ENCODE data around the gene OR52W1.

OR52W1 gene

DNA sequence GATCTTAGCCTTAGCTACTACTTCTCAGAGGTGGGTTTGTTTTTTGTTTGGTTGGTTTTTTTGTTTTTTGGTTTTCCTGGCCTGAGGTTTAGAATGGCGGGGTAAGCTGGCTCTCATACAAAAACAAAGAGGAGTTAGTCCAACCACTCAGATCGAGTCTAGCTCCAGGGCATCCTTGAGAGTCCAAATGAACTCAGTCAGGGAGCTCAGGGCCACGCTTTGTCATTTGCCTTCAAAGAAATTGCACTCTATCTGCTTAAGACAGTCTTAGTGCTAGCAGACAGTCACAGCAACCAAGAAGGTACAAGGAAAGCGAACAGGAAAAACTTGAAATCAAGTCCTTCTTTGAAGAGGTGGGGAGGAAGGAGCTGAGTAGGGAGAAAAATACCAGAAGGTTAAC lies 17.5 kb downstream of the OR52W1 start:
- Histone ChIP-seq H4K12ac (ENCODE audit: low read depth, low read length) (no peak overlapping the region), H3K14ac (ENCODE audit: low read length) (no peak overlapping the region), H3K23ac (ENCODE audit: low read length) (no peak overlapping the region), H3K9me3 (ENCODE audit: insufficient read depth, low read depth, low read length) (no peaks in the 10 kb centered on the region), H2AFZ (ENCODE audit: insufficient read depth, low read length, poor library complexity) (no peak overlapping the region), H2BK120ac (ENCODE audit: insufficient read depth, low read length, poor library complexity) (no peak overlapping the region), H3K4me3 (ENCODE audit: low read depth, low read length) (no peak overlapping the region), H2BK5ac (ENCODE audit: low read depth, low read length, poor library complexity) (no peak overlapping the region), H4K8ac (ENCODE audit: low read depth, low read length) (no peak overlapping the region), H2AK5ac (ENCODE audit: low read length) (no peak overlapping the region), H3K27me3 (ENCODE audit: insufficient read depth, low read length) (no peaks in the 10 kb centered on the region), H3K9ac (ENCODE audit: low read length) (no peak overlapping the region), H3K18ac (ENCODE audit: low read length) (no peak overlapping the region), H3K4me2 (ENCODE audit: low read length) (no peak overlapping the region), H3K79me1 (ENCODE audit: low read length) (peaks cover 4% of the 10 kb centered on the region), H2BK12ac (ENCODE audit: low read length) (no peak overlapping the region), H3K4ac (ENCODE audit: low read depth, low read length) (no peak overlapping the region), H3K36me3 (ENCODE audit: control insufficient read depth in 1 of 2, insufficient read depth in 2 of 2, low read length in 2 of 2) (peaks cover 25 to 38% of the 10 kb centered on the region in 2 experiments), H3K27ac (ENCODE audit: low read depth, low read length) (peak overlapping the region; percentile 36), H3K79me2 (ENCODE audit: control insufficient read depth, insufficient read depth, low read length, poor library complexity) (no peaks in the 10 kb centered on the region), H3K4me1 (ENCODE audit: control insufficient read depth in 1 of 2, insufficient read depth in 2 of 2, low read length in 2 of 2) (peaks cover 11 to 12% of the 10 kb centered on the region in 2 experiments), H4K91ac (ENCODE audit: low read depth, low read length) (no peak overlapping the region)
- no peak for DNase-seq
- no CpG with 5 or more reads among the region's 4 CpGs for WGBS (ENCODE audit: extremely low coverage, insufficient coverage, insufficient read length)

DNA sequence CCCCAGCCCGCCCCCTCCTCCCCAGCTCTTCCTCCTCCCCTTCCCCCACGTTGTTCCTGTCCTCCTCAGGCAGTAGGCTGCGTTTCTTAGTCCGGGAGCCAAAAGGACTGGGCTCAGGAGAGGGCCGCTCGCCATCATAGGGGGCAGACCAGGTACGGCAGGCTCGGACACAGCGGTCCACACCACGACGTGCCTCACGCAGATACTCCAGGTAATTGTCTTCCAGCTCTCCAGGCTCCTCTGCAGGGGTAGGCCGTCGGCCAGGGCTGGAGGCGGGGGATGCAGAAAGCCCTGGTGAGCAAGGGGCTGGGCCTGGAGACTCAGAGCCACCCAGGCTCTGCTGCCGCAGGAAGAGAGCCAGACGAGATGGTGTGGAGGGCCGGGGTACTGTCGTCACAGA lies 18.7 kb downstream of the OR52W1 start:
- WGBS (ENCODE audit: extremely low coverage, insufficient coverage, insufficient read length) = no CpG with 5 or more reads among the region's 19 CpGs
- no peak overlapping the region for H3K14ac ChIP-seq (ENCODE audit: low read length)
- H3K4me2 ChIP-seq (ENCODE audit: low read length) = no peak overlapping the region
- H4K12ac ChIP-seq (ENCODE audit: low read depth, low read length) = no peak overlapping the region
- H3K9ac ChIP-seq (ENCODE audit: low read length) = no peak overlapping the region
- no peak overlapping the region for H2BK5ac ChIP-seq (ENCODE audit: low read depth, low read length, poor library complexity)
- no peaks in the 10 kb centered on the region for H3K9me3 ChIP-seq (ENCODE audit: insufficient read depth, low read depth, low read length)
- H4K91ac ChIP-seq (ENCODE audit: low read depth, low read length) = no peak overlapping the region
- H3K23ac ChIP-seq (ENCODE audit: low read length) = no peak overlapping the region
- no peak overlapping the region for H2BK120ac ChIP-seq (ENCODE audit: insufficient read depth, low read length, poor library complexity)
- H4K8ac ChIP-seq (ENCODE audit: low read depth, low read length) = no peak overlapping the region
- no peak overlapping the region for H3K4ac ChIP-seq (ENCODE audit: low read depth, low read length)
- no peaks in the 10 kb centered on the region for H3K27me3 ChIP-seq (ENCODE audit: insufficient read depth, low read length)
- H3K18ac ChIP-seq (ENCODE audit: low read length) = no peak overlapping the region
- no peak overlapping the region for H2AFZ ChIP-seq (ENCODE audit: insufficient read depth, low read length, poor library complexity)
- H3K79me1 ChIP-seq (ENCODE audit: low read length) = peaks cover 4% of the 10 kb centered on the region
- H3K27ac ChIP-seq (ENCODE audit: low read depth, low read length) = no peak overlapping the region
- H3K4me3 ChIP-seq (ENCODE audit: low read depth, low read length) = no peak overlapping the region
- H2BK12ac ChIP-seq (ENCODE audit: low read length) = no peak overlapping the region
- H3K4me1 ChIP-seq (ENCODE audit: control insufficient read depth in 1 of 2, insufficient read depth in 2 of 2, low read length in 2 of 2) = peaks cover 11 to 12% of the 10 kb centered on the region in 2 experiments
- H2AK5ac ChIP-seq (ENCODE audit: low read length) = no peak overlapping the region
- DNase-seq = no peak
- no peaks in the 10 kb centered on the region for H3K79me2 ChIP-seq (ENCODE audit: control insufficient read depth, insufficient read depth, low read length, poor library complexity)
- H3K36me3 ChIP-seq (ENCODE audit: control insufficient read depth in 1 of 2, insufficient read depth in 2 of 2, low read length in 2 of 2) = peaks cover 28 to 38% of the 10 kb centered on the region in 2 experiments

DNA sequence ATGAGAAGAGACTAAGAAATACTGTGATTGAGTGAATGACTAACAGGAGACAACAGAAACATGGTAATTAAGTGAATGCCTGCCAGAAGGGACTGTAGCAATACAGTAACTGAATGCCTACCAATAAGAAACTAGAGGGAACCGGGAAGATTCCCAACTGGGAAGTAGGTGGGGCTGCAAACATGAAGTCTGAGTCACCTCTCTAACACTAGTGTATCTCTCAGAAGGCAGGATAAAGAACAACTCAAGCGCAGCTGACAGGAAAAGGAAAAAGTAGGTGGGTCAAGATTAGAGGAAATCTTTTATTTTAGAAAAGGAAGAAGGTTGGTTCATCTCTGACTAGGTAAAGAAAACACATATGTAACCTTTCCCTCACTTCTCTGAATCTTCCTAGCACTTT lies 20.3 kb downstream of the OR52W1 start:
- Histone ChIP-seq H3K14ac (ENCODE audit: low read length) (no peak overlapping the region), H3K79me1 (ENCODE audit: low read length) (peaks cover 4% of the 10 kb centered on the region), H3K27me3 (ENCODE audit: insufficient read depth, low read length) (no peaks in the 10 kb centered on the region), H2AFZ (ENCODE audit: insufficient read depth, low read length, poor library complexity) (no peak overlapping the region), H3K4me2 (ENCODE audit: low read length) (no peak overlapping the region), H4K8ac (ENCODE audit: low read depth, low read length) (no peak overlapping the region), H2BK12ac (ENCODE audit: low read length) (no peak overlapping the region), H2BK120ac (ENCODE audit: insufficient read depth, low read length, poor library complexity) (no peak overlapping the region), H3K9ac (ENCODE audit: low read length) (no peak overlapping the region), H3K4me3 (ENCODE audit: low read depth, low read length) (no peak overlapping the region), H2BK5ac (ENCODE audit: low read depth, low read length, poor library complexity) (no peak overlapping the region), H3K4ac (ENCODE audit: low read depth, low read length) (no peak overlapping the region), H3K4me1 (ENCODE audit: control insufficient read depth in 1 of 2, insufficient read depth in 2 of 2, low read length in 2 of 2) (peaks cover 11 to 12% of the 10 kb centered on the region in 2 experiments), H3K79me2 (ENCODE audit: control insufficient read depth, insufficient read depth, low read length, poor library complexity) (no peaks in the 10 kb centered on the region), H3K27ac (ENCODE audit: low read depth, low read length) (no peak overlapping the region), H4K12ac (ENCODE audit: low read depth, low read length) (no peak overlapping the region), H3K9me3 (ENCODE audit: insufficient read depth, low read depth, low read length) (no peaks in the 10 kb centered on the region), H2AK5ac (ENCODE audit: low read length) (no peak overlapping the region), H3K23ac (ENCODE audit: low read length) (no peak overlapping the region), H4K91ac (ENCODE audit: low read depth, low read length) (no peak overlapping the region), H3K18ac (ENCODE audit: low read length) (no peak overlapping the region), H3K36me3 (ENCODE audit: control insufficient read depth in 1 of 2, insufficient read depth in 2 of 2, low read length in 2 of 2) (peaks cover 38 to 50% of the 10 kb centered on the region in 2 experiments)
- DNase-seq = no peak
- no CpG with 5 or more reads among the region's 2 CpGs for WGBS (ENCODE audit: extremely low coverage, insufficient coverage, insufficient read length)

DNA sequence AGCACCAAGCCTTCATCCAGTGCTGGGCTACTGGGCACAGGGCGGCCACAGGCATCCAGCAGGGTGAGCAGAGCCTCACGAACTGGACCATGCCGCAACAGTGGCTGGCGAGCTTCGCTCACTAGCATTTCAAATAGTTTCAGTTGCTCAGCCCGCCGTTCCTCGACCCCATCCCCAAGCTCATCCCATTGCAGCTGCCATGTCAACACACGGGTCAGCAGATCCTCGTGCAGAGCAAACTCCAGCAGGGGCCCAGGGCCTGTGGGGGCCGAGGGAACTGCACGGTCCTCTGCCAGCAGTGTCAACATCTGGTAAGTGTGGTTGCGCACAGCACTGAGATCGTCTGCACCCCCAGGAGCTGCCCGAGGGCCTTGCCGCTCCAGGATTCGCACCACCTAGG lies 24.8 kb downstream of the OR52W1 start:
- no peak overlapping the region for H3K4me2 ChIP-seq (ENCODE audit: low read length)
- H3K27me3 ChIP-seq (ENCODE audit: insufficient read depth, low read length) = no peaks in the 10 kb centered on the region
- H3K9me3 ChIP-seq (ENCODE audit: insufficient read depth, low read depth, low read length) = no peaks in the 10 kb centered on the region
- no peak overlapping the region for H3K18ac ChIP-seq (ENCODE audit: low read length)
- H3K4me3 ChIP-seq (ENCODE audit: low read depth, low read length) = no peak overlapping the region
- H3K23ac ChIP-seq (ENCODE audit: low read length) = no peak overlapping the region
- peaks cover 21 to 26% of the 10 kb centered on the region in 2 experiments for H3K36me3 ChIP-seq (ENCODE audit: control insufficient read depth in 1 of 2, insufficient read depth in 2 of 2, low read length in 2 of 2)
- H2AFZ ChIP-seq (ENCODE audit: insufficient read depth, low read length, poor library complexity) = no peak overlapping the region
- no peaks in the 10 kb centered on the region for H3K79me1 ChIP-seq (ENCODE audit: low read length)
- H4K8ac ChIP-seq (ENCODE audit: low read depth, low read length) = no peak overlapping the region
- H2BK12ac ChIP-seq (ENCODE audit: low read length) = no peak overlapping the region
- H3K27ac ChIP-seq (ENCODE audit: low read depth, low read length) = no peak overlapping the region
- H3K14ac ChIP-seq (ENCODE audit: low read length) = no peak overlapping the region
- no peak overlapping the region for H2AK5ac ChIP-seq (ENCODE audit: low read length)
- H4K91ac ChIP-seq (ENCODE audit: low read depth, low read length) = no peak overlapping the region
- no peaks in the 10 kb centered on the region for H3K4me1 ChIP-seq (ENCODE audit: control insufficient read depth in 1 of 2, insufficient read depth in 2 of 2, low read length in 2 of 2)
- no peak overlapping the region for H2BK5ac ChIP-seq (ENCODE audit: low read depth, low read length, poor library complexity)
- no peak overlapping the region for H3K4ac ChIP-seq (ENCODE audit: low read depth, low read length)
- H3K79me2 ChIP-seq (ENCODE audit: control insufficient read depth, insufficient read depth, low read length, poor library complexity) = no peaks in the 10 kb centered on the region
- no peak overlapping the region for H4K12ac ChIP-seq (ENCODE audit: low read depth, low read length)
- H3K9ac ChIP-seq (ENCODE audit: low read length) = no peak overlapping the region
- no peak for DNase-seq
- no CpG with 5 or more reads among the region's 17 CpGs for WGBS (ENCODE audit: extremely low coverage, insufficient coverage, insufficient read length)
- no peak overlapping the region for H2BK120ac ChIP-seq (ENCODE audit: insufficient read depth, low read length, poor library complexity)
